HL-60 (cell line): ENCODE results near the gene C1orf210.

Source experiments
- DNase-seq, 2 experiments: peaks; one replicate each; pipeline ENCODE4 v3.0.0-alpha.2; 2010 to 2020; ENCODE audit warnings: low read depth in 1 of 2, low spot score in 1 of 2
- H3K27ac ChIP-seq: fragments of 250-450 bp; sonication (Bioruptor Pico); replicated peaks from 2 replicates; pipeline ENCODE4 v1.5.1; 2020; ENCODE audit warnings: mild to moderate bottlenecking, moderate library complexity
- H3K27me3 ChIP-seq: fragments of 250-450 bp; sonication (Bioruptor Pico); 2 replicates; pipeline ENCODE4 v1.5.1; 2021; ENCODE audit warnings: mild to moderate bottlenecking, moderate library complexity; ENCODE audit not compliant: insufficient read depth, poor library complexity, severe bottlenecking
- H3K4me3 ChIP-seq: replicated peaks from 2 replicates; pipeline ENCODE4 v1.5.1; 2011; ENCODE audit warnings: mild to moderate bottlenecking, control low read depth, low read length; ENCODE audit not compliant: insufficient read depth
- GABPA ChIP-seq: IDR thresholded peaks from 2 replicates; pipeline ENCODE4 v1.6.1; 2012; ENCODE audit warnings: low read depth
- POLR2AphosphoS5 ChIP-seq: IDR thresholded peaks from 2 replicates; pipeline ENCODE4 v1.6.1; 2012; ENCODE audit warnings: low read depth
- REST ChIP-seq: IDR thresholded peaks from 2 replicates; pipeline ENCODE4 v1.6.1; 2012; ENCODE audit warnings: low read depth; ENCODE audit not compliant: insufficient replicate concordance
- SPI1 ChIP-seq: IDR thresholded peaks from 2 replicates; pipeline ENCODE4 v1.6.1; 2012; ENCODE audit warnings: low read depth, mild to moderate bottlenecking, borderline replicate concordance
- TF ChIP-seq, protein P1 (sequence below): IDR thresholded peaks from one replicate; pipeline ENCODE4 v1.5.1; 2011; ENCODE audit warnings: low read length, control low read depth, inconsistent platforms; ENCODE audit not compliant: insufficient read depth

Gene C1orf210

DNA sequence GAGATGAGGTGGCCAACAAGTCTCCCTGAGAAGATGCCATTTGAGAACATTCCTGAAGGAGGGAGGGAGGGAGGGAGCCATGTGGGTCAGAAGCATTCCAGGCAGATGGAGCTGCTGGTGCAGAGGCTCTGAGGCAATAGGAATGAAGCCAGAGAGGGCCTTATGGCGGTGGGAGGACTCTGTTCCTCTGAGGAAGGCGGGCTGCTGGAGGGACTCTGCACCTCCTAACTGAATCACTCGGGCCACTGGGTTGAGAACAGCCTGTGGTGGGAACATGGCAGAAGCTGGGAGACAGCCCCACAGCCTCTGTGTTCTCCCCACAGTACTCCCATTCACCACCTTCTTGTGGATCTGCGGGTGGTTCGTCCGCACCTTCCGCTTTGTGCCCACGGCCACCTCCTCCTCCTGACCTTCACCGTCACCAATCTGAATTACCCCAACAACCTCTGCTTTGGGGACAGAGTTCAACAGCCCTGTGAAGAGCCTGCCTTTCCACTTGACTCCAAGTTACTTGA, 18.0 kb downstream of the C1orf210 start:
- no peak overlapping the region for H3K4me3 ChIP-seq
- no peak for DNase-seq
- TF ChIP-seq GABPA, result no peak
- no peak for TF ChIP-seq POLR2AphosphoS5
- TF ChIP-seq, protein P1, sequence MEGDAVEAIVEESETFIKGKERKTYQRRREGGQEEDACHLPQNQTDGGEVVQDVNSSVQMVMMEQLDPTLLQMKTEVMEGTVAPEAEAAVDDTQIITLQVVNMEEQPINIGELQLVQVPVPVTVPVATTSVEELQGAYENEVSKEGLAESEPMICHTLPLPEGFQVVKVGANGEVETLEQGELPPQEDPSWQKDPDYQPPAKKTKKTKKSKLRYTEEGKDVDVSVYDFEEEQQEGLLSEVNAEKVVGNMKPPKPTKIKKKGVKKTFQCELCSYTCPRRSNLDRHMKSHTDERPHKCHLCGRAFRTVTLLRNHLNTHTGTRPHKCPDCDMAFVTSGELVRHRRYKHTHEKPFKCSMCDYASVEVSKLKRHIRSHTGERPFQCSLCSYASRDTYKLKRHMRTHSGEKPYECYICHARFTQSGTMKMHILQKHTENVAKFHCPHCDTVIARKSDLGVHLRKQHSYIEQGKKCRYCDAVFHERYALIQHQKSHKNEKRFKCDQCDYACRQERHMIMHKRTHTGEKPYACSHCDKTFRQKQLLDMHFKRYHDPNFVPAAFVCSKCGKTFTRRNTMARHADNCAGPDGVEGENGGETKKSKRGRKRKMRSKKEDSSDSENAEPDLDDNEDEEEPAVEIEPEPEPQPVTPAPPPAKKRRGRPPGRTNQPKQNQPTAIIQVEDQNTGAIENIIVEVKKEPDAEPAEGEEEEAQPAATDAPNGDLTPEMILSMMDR, result no peak
- no peak for TF ChIP-seq SPI1
- no peak for TF ChIP-seq REST
- no peaks in the 10 kb centered on the region for H3K27me3 ChIP-seq
- H3K27ac ChIP-seq, result no peak overlapping the region

- Histone ChIP-seq H3K27ac (no peak overlapping the region), H3K27me3 (no peaks in the 10 kb centered on the region), H3K4me3 (no peak overlapping the region)
- DNase-seq, result no peak
- TF ChIP-seq GABPA (no peak), POLR2AphosphoS5 (no peak), SPI1 (no peak), REST (no peak)
- TF ChIP-seq, protein P1, result no peak
Observed at GRCh38 chr1:43266881-43267280, 18.5 kb downstream of the C1orf210 start.

DNA sequence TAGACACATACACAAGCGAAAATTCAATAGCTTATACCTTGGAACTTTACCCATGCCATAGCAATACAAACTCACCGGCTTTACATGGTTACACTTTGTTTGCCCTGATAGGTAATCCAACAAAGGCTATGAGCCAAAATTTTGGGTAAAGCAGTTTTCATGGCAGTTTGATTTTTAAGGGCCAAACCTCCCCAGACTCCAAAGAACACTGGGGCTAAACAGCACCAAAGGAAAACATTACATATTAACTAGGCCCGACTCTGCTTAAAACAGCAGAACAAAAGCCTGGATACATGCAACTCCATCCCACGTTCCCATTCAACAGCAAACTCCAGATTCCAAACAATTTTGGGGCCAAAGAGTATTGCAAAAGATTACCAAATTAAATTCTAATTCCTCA, 19.9 kb downstream of the C1orf210 start:
- Histone ChIP-seq H3K4me3 (no peak overlapping the region), H3K27me3 (no peaks in the 10 kb centered on the region), H3K27ac (no peak overlapping the region)
- no peak for DNase-seq
- TF ChIP-seq, protein P1, result no peak
- TF ChIP-seq REST (no peak), POLR2AphosphoS5 (no peak), SPI1 (no peak), GABPA (no peak)
